IMR-90 (cell line): ENCODE results near the gene TP63. TPM values are rescaled to one million over a fixed set of nuclear protein-coding genes. Genes with fewer than 3 reads are reported as not detected.

Experiments
- ATAC-seq: fragments of 200-7000 bp; cut with Tn5 transposase; 2 replicates; pipeline ENCODE4 v1.9.1; 2020; ENCODE audit warnings: low read depth, mild to moderate bottlenecking, moderate library complexity
- BruUV-seq: library from RNA; stranded (reverse); fragments of 400-500 nt; replicated peaks from 2 replicates; lab custom pipeline; 2021; lab: Mats Ljungman, UMichigan
- CTCF ChIA-PET: fragments of 300-600 bp; formaldehyde crosslinking; extraction: SDS; loops from one replicate; lab custom pipeline; 2021; ENCODE audit warnings: antibody characterized with exemption; lab: Yijun Ruan, JAX
- POLR2A ChIA-PET: fragments of 300-600 bp; sonication (Branson Sonifier 250); formaldehyde crosslinking; loops from one replicate; lab custom pipeline; 2022; ENCODE audit warnings: antibody characterized with exemption; ENCODE audit not compliant: unreplicated experiment; lab: Charles Lee
- DNase-seq: peaks from one replicate; pipeline ENCODE4 v3.0.0; 2013
- H2AFZ ChIP-seq: replicated peaks from 2 replicates; pipeline ENCODE3; 2013; ENCODE audit warnings: low read length, mild to moderate bottlenecking; ENCODE audit not compliant: poor library complexity
- H2AK5ac ChIP-seq: 2 replicates; pipeline ENCODE4 v1.6.1; 2013; ENCODE audit warnings: low read depth, low read length, inconsistent platforms
- H2AK9ac ChIP-seq: replicated peaks from 2 replicates; pipeline ENCODE3; 2013; ENCODE audit warnings: mild to moderate bottlenecking, low read depth, low read length, moderate library complexity; ENCODE audit not compliant: poor library complexity
- H2BK120ac ChIP-seq: 2 replicates; pipeline ENCODE4 v1.6.1; 2013; ENCODE audit warnings: low read depth, low read length, inconsistent platforms
- H2BK15ac ChIP-seq: 3 replicates; pipeline ENCODE4 v1.6.1; 2013; ENCODE audit warnings: low read depth, low read length, inconsistent platforms
- H2BK20ac ChIP-seq: 2 replicates; pipeline ENCODE4 v1.6.1; 2013; ENCODE audit warnings: low read depth, mild to moderate bottlenecking, inconsistent platforms, low read length, moderate library complexity
- H2BK5ac ChIP-seq: 2 replicates; pipeline ENCODE4 v1.6.1; 2013; ENCODE audit warnings: mild to moderate bottlenecking, low read depth, low read length, inconsistent platforms; ENCODE audit not compliant: poor library complexity, severe bottlenecking
- H3K14ac ChIP-seq: replicated peaks from 2 replicates; pipeline ENCODE4 v1.6.1; 2013; ENCODE audit warnings: low read depth, low read length, inconsistent platforms
- H3K18ac ChIP-seq: 2 replicates; pipeline ENCODE4 v1.6.1; 2013; ENCODE audit warnings: low read depth, low read length, control low read depth
- H3K23ac ChIP-seq: 2 replicates; pipeline ENCODE4 v1.6.1; 2013; ENCODE audit warnings: low read depth, low read length, inconsistent platforms
- H3K27ac ChIP-seq: 2 replicates; pipeline ENCODE4 v1.5.1; 2013; ENCODE audit warnings: mild to moderate bottlenecking, control low read depth, low read length; ENCODE audit not compliant: insufficient read depth
- H3K27me3 ChIP-seq: 2 replicates; pipeline ENCODE4 v1.6.1; 2013; ENCODE audit warnings: low read length; ENCODE audit not compliant: control insufficient read depth, insufficient read depth
- H3K36me3 ChIP-seq: 2 replicates; pipeline ENCODE4 v1.6.1; 2013; ENCODE audit warnings: low read length, mixed read lengths; ENCODE audit not compliant: control insufficient read depth, insufficient read depth
- H3K4ac ChIP-seq: 2 replicates; pipeline ENCODE4 v1.6.1; 2013; ENCODE audit warnings: low read depth, low read length, inconsistent platforms
- H3K4me1 ChIP-seq: 2 replicates; pipeline ENCODE4 v1.6.1; 2013; ENCODE audit warnings: low read length, mixed read lengths; ENCODE audit not compliant: control insufficient read depth, insufficient read depth
- H3K4me2 ChIP-seq: 2 replicates; pipeline ENCODE4 v1.6.1; 2013; ENCODE audit warnings: low read depth, mild to moderate bottlenecking, control low read depth, low read length, moderate library complexity
- H3K4me3 ChIP-seq: 2 replicates; pipeline ENCODE4 v1.5.1; 2013; ENCODE audit warnings: low read depth, mild to moderate bottlenecking, control low read depth, low read length, moderate library complexity; ENCODE audit not compliant: insufficient read depth
- H3K56ac ChIP-seq: 2 replicates; pipeline ENCODE4 v1.6.1; 2013; ENCODE audit warnings: low read length, inconsistent platforms; ENCODE audit not compliant: insufficient read depth; ENCODE audit errors: extremely low read depth
- H3K79me1 ChIP-seq, 2 experiments: 2 replicates each; pipeline ENCODE4 v1.6.1; 2013; ENCODE audit warnings: low read length in 2 of 2, inconsistent platforms in 1 of 2, low read depth in 1 of 2
- H3K9ac ChIP-seq: 2 replicates; pipeline ENCODE4 v1.6.1; 2013; ENCODE audit warnings: low read depth, low read length, control low read depth
- H3K9me1 ChIP-seq: 2 replicates; pipeline ENCODE4 v1.6.1; 2013; ENCODE audit warnings: low read length, inconsistent platforms; ENCODE audit not compliant: insufficient read depth
- H3K9me3 ChIP-seq: 2 replicates; pipeline ENCODE4 v1.6.1; 2013; ENCODE audit warnings: low read length; ENCODE audit not compliant: control insufficient read depth, insufficient read depth
- H4K20me1 ChIP-seq: 2 replicates; pipeline ENCODE4 v1.6.1; 2013; ENCODE audit warnings: low read length, inconsistent platforms; ENCODE audit not compliant: insufficient read depth
- H4K5ac ChIP-seq: 2 replicates; pipeline ENCODE4 v1.6.1; 2013; ENCODE audit warnings: mild to moderate bottlenecking, low read depth, low read length, control low read depth
- H4K8ac ChIP-seq, 2 experiments: 2 replicates each; pipeline ENCODE4 v1.6.1; 2013; ENCODE audit warnings: low read depth in 2 of 2, low read length in 2 of 2, control low read depth in 1 of 2, inconsistent platforms in 1 of 2
- H4K91ac ChIP-seq: 2 replicates; pipeline ENCODE4 v1.6.1; 2013; ENCODE audit warnings: low read depth, low read length, inconsistent platforms; ENCODE audit not compliant: insufficient read depth
- BHLHE40 ChIP-seq: fragments of 150-350 bp; IDR thresholded peaks from 2 replicates; pipeline ENCODE4 v1.6.1; 2016; ENCODE audit warnings: mild to moderate bottlenecking, low read depth, low read length
- CEBPB ChIP-seq: IDR thresholded peaks from 2 replicates; pipeline ENCODE4 v1.6.1; 2012; ENCODE audit warnings: low read depth, low read length, improper control_type of control experiment
- CTCF ChIP-seq: conservative IDR thresholded peaks from 2 replicates; pipeline ENCODE4 v1.5.1; 2012; ENCODE audit warnings: mild to moderate bottlenecking, low read depth, low read length, improper control_type of control experiment
- MAFK ChIP-seq: IDR thresholded peaks from 2 replicates; pipeline ENCODE4 v1.6.1; 2012; ENCODE audit warnings: low read depth, low read length, improper control_type of control experiment
- MXI1 ChIP-seq: IDR thresholded peaks from 2 replicates; pipeline ENCODE4 v1.6.1; 2012; ENCODE audit warnings: low read depth, mild to moderate bottlenecking, low read length, moderate library complexity, borderline replicate concordance
- RCOR1 ChIP-seq: IDR thresholded peaks from 2 replicates; pipeline ENCODE4 v1.6.1; 2012; ENCODE audit warnings: mild to moderate bottlenecking, low read length, improper control_type of control experiment; ENCODE audit not compliant: insufficient replicate concordance
- USF2 ChIP-seq: fragments of 150-350 bp; IDR thresholded peaks from 2 replicates; pipeline ENCODE4 v1.6.1; 2017; ENCODE audit warnings: mild to moderate bottlenecking, antibody characterized with exemption, low read length, low read depth
- WGBS, 2 experiments: methylation state at CpG; one replicate each; pipeline versions ENCODE4 v1.1.5 to v1.1.7; 2013; ENCODE audit warnings: missing lambda C conversion rate in 2 of 2; ENCODE audit not compliant: insufficient read length in 1 of 2; ENCODE audit errors: extremely low coverage in 2 of 2; 5-methylcytosine and 5-hydroxymethylcytosine counted together
- dilution Hi-C: fragments of 300-500 bp; cut with HindIII; formaldehyde crosslinking; loops from one replicate; pipeline ENCODE4 v1.14.3; 2018; ENCODE audit warnings: low sequenced_read_pairs; ENCODE audit not compliant: unreplicated experiment
- in situ Hi-C: fragments of 300-500 bp; cut with MboI; formaldehyde crosslinking; loops from 3 replicates; pipeline ENCODE4 v1.14.3; 2019; ENCODE audit warnings: low sequenced_read_pairs, inconsistent platforms, mixed read lengths
- intact Hi-C: fragments of 100-400 bp; cut with micrococcal nuclease; formaldehyde crosslinking; loops from 2 replicates; pipeline ENCODE4 v1.10.0; 2022
- polyA plus RNA-seq, 3 experiments: library from polyadenylated mRNA; depleted of rRNA; stranded (reverse); fragments of >200 nt; gene quantifications; 2 replicates each; pipeline ENCODE4 v1.2.3, GENCODE V29; 2012; ENCODE audit warnings: low replicate concordance in 1 of 3
- total RNA-seq: library from RNA; depleted of rRNA; stranded (reverse); fragments of >200 nt; gene quantifications from 2 replicates; pipeline ENCODE4 v1.2.3, GENCODE V29; 2012
- TF ChIP-seq, protein P1 (sequence below): fragments of 150-350 bp; IDR thresholded peaks from 2 replicates; pipeline ENCODE4 v1.6.1; 2016; ENCODE audit warnings: low read depth, mild to moderate bottlenecking, low read length, moderate library complexity, borderline replicate concordance

TP63 gene
- total and polyA plus RNA-seq, 2 of the 4 experiments (the other 2 are of a cell fraction): not detected

DNA sequence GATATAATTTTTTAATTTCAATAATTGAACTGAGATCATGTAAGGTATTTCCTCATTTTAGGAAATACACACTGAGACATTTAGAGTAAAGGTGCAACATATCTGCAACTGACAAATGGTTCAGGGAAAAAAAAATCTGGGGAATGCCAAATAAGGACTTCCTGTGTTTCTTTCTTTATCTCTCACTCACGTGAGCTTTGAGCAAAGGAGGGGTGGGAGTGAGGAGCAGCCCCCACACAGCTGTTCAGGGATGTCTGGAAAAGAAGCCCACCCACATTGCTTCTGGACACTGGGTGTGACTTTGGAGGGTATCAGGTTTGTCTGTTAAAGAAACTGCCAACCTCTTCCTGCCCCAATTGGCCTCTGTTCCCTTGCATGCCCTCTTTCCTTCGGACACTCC lies 5.6 kb upstream of the TP63 start:
- no peak overlapping the region for H2BK20ac ChIP-seq
- DNase-seq (no peak), ATAC-seq (no peak)
- H3K4me3 ChIP-seq: no peak overlapping the region
- H3K4me2 ChIP-seq: no peak overlapping the region
- no TSS peak for BruUV-seq
- POLR2A ChIA-PET: no interaction called here
- intact Hi-C loops (no loop called here), in situ Hi-C loops (no loop called here), dilution Hi-C loops (no loop called here)
- H2BK5ac ChIP-seq: no peak overlapping the region
- WGBS, 2 experiments: no CpG with 5 or more reads among the region's 2 CpGs
- TF ChIP-seq MXI1 (no peak), CTCF (no peak), USF2 (no peak), CEBPB (no peak), MAFK (no peak), BHLHE40 (no peak), RCOR1 (no peak)
- TF ChIP-seq, protein P1, sequence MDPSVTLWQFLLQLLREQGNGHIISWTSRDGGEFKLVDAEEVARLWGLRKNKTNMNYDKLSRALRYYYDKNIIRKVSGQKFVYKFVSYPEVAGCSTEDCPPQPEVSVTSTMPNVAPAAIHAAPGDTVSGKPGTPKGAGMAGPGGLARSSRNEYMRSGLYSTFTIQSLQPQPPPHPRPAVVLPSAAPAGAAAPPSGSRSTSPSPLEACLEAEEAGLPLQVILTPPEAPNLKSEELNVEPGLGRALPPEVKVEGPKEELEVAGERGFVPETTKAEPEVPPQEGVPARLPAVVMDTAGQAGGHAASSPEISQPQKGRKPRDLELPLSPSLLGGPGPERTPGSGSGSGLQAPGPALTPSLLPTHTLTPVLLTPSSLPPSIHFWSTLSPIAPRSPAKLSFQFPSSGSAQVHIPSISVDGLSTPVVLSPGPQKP: no peak
- no peak overlapping the region for H2AFZ ChIP-seq
- CTCF ChIA-PET: interaction anchor here (0.6 kb wide), 1 partner anchor 388 kb away, joined by 3 read pairs; no protein-coding TSS in a partner anchor
- no peaks in the 10 kb centered on the region for H3K79me1 ChIP-seq
- H3K14ac ChIP-seq: no peak overlapping the region
- no peak overlapping the region for H3K23ac ChIP-seq
- no peak overlapping the region for H4K5ac ChIP-seq
- no peak overlapping the region for H3K56ac ChIP-seq
- H3K9me1 ChIP-seq: no peaks in the 10 kb centered on the region
- H3K9me3 ChIP-seq: no peaks in the 10 kb centered on the region
- H3K9ac ChIP-seq: no peak overlapping the region
- no peak overlapping the region for H2BK15ac ChIP-seq
- H2AK5ac ChIP-seq: no peak overlapping the region
- H4K20me1 ChIP-seq: no peaks in the 10 kb centered on the region
- H4K8ac ChIP-seq: no peak overlapping the region
- no peaks in the 10 kb centered on the region for H3K4me1 ChIP-seq
- no peak overlapping the region for H4K91ac ChIP-seq
- no peak overlapping the region for H2BK120ac ChIP-seq
- no peak overlapping the region for H3K4ac ChIP-seq
- H2AK9ac ChIP-seq: no peak overlapping the region
- H3K27ac ChIP-seq: no peak overlapping the region
- H3K36me3 ChIP-seq: no peaks in the 10 kb centered on the region
- no peaks in the 10 kb centered on the region for H3K27me3 ChIP-seq
- no peak overlapping the region for H3K18ac ChIP-seq
